ENCODE data around the gene MAP4K1.
"Not testable (repeated sequence)": the region's sequence is repeated elsewhere in the genome, so short reads cannot be mapped to it uniquely, and the experiment has no call there.

The MAP4K1 gene

DNA sequence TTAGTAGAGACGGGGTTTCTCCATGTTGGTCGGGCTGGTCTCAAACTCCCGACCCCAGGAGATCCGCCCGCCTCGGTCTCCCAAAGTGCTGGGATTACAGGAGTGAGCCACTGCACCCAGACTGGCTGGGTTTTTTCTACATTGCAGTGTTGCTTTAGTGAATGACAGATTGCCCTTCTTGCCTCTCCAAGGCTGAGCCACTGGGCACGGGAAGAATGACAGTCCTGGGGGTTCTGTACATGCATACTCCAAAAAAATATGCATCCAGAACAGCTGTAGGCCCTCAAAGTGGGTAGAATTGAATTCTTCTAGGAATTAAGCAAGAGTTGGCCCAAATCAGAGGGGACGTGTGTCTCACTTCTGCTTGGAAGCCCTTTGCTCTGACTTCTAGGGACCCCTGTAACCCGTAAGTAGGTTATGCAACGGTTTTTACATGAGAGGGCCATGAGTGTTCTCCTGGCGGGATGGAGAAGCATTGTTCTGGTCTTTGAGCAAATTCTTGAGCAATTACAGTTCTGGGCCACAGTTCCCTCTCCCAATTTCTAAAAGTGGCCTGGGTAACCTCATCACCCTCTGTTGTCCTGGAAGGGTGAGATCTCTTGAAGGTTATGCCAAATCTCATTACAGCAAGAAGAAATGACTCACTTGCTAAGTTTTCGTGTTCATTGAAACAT is 33.3 kb upstream of the MAP4K1 start:
- FAIRE-seq = no peak

DNA sequence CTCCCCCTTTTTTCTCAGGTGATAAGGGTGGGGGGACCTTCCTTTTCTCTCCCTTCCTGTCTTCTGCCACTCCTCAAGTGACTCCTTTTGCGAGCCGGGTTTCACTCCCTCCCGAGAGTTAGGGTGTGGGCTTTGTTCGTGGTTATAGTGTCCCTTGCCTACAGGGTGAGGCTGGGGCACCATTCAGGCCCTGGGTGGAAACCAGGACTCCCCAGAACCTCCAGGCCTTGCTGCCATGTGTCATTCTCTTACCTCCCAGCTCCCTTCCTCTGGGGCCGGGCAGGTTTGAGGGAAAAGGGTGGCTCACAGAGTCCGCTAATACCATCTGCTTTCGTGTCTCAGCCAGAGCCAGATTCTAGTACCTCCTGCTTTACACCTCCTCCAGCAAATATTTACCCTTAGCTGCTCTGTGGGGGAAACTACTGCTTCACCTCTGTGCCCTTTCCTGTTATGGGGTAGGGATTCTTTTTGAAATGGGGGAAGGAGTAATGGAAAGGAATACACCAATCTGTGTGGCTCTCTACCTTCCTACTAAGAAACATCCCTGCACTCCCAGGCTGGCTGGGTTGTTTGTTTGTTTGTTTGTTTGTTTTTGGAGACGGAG is 32.5 kb upstream of the MAP4K1 start:
- FAIRE-seq = no peak

DNA sequence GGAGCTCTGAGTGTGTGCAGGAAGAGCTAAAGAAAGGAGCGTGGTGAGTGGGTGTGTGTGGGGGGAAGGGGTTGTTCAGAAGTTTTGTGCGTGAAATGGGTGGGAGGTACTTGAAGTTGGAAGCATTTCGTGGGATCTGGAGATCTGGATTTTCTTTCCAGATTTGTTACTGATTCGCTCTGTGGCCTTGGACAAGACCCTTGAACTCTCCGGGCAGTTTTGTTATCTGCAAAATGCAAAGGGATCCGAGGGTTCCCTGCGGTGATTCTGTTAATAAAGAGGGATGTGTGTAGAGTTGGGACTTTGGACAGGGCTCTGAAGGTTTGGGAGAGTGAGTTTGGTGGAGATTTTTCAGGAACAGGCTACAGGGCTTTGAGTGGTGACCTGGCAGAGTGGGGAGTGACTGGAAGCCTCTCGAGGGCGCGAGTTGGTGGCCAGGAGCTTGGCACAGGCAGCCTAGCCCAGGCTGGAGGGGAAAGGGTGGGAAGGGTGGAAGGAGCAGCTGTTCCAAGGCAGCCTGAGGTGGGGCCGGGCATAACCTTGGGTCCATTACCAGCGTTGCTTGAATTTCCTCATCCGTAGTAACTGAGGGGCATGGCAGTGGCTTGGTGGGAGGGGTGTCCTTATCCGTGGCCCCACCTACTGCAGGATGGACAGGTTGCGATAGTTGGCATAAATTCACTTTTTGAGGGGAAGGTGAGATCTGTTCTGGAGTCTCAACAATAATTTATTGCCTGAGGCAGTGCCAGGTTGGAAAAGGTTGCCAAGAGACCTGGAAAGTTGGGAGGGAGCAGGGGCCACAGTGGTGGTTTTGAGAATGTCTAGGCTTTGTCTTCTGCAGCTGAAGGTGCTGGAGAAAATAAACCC is 31.8 kb upstream of the MAP4K1 start:
- FAIRE-seq = no peak

DNA sequence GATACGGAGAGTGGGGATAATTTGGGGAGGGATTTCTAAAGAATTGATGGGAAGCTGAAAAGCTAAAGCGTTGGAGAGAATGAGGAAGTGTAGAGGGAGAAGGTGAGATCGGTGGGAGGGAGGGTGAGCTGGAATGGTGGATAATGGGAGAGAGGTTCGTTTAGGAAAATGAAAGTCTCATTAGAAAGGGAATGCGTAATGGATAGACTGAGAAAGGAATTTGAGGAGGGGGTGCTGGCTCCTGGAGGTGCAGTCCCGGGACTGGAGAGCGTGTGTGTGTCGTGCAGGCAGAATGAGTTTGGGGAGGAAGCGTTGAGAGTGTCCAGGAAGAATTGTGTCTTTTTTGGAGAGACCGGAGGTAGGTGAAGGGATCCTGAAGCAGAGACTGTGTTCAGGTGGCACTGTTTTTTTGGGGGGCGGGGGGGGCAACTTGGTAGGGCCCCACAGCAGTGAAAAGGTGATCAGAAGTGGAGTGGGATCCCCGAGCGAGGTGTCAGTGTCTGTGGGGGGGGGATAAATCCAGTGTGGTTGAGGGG is 31.1 kb upstream of the MAP4K1 start:
- FAIRE-seq = no peak

DNA sequence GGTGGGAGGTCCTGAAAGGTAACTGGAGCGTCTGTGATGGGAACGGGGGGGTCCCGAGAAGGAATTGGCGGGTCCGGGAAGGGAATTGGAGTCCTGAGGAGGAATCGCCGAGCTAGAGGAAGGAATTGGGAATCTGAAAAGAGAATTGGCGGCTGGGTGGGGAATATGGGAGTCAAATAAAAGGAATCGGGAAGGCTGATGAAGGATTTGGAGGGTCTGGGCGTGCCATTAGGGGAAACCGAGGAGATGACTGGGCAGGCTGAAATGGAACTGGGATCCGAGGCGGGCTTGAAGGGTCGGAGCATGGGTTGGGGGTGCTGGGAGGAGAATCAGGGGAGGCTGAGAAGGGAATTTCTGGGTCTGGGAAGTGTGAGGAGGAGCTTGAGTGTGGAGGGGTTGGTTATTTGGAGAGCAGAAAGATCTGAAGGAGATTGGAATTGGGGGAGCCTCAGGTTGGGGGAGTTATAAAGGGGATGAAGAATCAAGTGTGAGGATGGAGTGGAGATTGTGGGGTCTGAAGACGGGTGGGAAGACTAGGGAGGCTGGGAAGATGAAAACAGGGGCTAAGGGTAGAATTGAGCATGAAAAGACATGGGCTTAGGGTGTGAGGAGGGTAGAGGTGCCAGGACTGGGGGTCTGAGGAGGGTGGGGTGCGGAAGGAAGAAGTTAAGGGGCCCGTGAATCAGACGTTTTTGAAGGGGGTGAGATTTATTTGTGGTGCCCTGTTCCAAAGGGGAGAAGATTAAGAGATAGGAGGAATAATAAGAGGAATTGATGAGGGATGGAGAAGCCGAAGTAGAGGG is 30.4 kb upstream of the MAP4K1 start:
- FAIRE-seq = no peak

DNA sequence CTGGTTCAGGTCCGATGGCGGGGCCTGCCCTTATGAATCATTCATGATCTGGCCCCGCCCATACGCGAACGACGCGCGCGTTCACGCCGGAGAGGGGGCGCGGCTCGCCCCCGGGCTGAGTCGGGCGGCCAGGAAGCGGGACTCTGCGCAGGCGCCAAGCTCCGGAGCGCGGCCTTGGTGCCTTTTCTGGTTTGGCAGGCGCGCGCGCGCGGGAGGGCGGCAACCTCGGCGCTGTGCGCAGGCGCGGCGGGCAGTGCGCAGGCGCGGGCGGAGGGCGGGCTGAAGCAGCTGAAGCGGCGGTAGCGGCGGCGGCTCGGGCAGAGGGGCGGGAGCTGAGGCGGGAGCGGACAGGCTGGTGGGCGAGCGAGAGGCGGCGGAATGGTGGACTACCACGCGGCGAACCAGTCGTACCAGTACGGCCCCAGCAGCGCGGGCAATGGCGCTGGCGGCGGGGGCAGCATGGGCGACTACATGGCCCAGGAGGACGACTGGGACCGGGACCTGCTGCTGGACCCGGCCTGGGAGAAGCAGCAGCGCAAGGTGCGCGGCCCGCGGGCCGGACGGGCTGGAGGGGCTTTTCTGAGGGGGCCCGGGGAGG is 29.7 kb upstream of the MAP4K1 start, which contains the start of gene ACTN4:
Gene ACTN4, plus strand, starts transcription at position 282 of the 598 bp plus-strand sequence. Its CDS starts 97 bp downstream, at position 379.
- peak; percentile 87 for FAIRE-seq

DNA sequence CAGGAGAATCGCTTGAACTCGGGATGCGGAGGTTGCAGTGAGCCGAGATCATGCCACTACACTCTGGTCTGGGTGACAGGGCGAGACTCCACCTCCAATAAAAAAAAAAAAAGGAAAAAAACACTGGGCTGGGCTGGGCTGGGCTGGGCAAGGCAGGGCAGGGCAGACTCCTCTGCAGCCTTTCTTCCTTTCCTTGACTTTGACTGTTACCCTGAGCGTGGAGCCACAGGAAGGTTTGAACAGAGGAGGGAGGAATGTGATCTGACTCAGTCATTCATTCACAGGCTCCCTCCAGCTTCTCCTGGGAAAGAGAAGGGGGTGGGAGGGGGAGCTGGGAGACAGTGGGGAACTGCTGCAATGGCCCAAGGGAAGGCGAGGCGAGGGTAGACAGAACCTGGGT is 27.0 kb upstream of the MAP4K1 start:
- FAIRE-seq = no peak

DNA sequence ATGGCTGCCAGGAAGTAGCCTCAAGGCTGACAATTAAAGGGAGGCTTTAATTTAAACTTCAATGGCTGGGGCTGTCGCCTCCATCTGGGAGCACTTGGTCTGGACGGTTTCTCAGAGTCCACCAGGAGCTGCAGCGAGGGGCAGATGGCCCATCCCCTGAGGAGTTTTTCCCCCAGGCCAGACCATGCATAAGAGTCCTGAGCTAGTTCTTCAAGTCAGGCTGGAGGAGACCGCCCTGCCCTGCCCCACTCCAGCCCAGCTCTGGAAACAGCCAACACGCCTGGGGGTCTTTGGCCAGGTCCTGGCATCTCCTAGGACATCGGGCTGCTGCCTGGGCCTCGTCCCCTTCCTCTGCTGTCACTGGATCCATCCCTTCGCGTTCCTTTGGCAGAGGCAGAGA is 24.4 kb upstream of the MAP4K1 start:
- FAIRE-seq = no peak

DNA sequence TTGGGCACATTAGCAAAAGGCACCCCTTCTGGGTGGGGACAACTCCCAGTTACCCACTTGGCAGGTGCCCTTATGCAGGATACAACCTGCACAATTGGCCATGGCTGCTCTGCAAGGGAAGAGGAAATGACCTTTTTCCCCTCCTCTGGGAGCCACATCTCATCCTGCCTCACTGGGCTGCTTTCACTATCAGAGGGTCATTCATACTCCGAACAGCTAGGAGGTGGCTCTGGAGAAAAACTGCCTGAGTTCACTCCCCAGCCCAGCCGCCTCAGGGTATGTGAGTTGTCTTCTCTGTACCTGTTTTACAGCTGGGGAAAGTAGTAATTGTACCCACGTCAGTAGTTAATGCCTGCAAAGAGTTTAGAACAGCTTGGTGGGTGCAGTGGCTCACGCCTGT is 22.6 kb upstream of the MAP4K1 start:
- no peak for FAIRE-seq

DNA sequence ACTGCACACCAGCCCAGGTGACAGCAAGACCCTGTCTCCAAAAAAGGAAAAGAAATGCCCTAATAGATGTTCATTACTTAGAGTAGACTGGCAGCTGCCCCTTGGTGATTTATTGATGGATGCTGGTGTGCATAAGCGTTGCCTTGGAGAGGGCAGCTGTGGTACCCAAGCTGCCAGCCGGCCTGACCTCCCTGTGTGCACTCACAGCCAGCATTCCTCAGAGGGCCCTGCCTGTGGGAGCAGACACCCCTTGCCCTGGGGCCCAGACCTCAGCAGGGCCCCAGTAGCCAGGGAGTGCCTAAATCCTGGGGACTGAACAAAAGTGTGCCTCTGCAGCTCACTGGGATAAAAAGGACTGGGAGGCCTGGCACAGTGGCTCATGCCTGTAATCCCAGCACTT is 21.9 kb upstream of the MAP4K1 start:
- no peak for FAIRE-seq

DNA sequence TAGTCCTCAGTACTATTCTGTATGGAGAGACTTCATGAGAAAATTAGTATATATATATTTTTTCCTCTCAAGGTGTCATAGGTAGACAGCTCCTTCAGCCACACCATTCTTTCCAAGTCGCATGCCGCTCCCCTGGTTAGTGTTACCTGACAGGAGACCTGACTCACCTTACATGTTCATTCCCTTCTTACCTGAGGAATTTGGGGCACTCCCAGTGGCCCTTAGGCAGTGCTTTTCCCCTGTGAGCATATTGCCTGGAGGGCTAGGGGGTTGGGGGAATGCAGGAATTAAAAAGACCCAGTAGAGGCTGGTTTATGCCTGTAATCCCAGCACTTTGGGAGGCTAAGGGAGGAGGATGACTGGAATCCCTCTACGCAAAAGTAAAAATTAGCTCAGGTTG is 20.7 kb upstream of the MAP4K1 start:
- no peak for FAIRE-seq

DNA sequence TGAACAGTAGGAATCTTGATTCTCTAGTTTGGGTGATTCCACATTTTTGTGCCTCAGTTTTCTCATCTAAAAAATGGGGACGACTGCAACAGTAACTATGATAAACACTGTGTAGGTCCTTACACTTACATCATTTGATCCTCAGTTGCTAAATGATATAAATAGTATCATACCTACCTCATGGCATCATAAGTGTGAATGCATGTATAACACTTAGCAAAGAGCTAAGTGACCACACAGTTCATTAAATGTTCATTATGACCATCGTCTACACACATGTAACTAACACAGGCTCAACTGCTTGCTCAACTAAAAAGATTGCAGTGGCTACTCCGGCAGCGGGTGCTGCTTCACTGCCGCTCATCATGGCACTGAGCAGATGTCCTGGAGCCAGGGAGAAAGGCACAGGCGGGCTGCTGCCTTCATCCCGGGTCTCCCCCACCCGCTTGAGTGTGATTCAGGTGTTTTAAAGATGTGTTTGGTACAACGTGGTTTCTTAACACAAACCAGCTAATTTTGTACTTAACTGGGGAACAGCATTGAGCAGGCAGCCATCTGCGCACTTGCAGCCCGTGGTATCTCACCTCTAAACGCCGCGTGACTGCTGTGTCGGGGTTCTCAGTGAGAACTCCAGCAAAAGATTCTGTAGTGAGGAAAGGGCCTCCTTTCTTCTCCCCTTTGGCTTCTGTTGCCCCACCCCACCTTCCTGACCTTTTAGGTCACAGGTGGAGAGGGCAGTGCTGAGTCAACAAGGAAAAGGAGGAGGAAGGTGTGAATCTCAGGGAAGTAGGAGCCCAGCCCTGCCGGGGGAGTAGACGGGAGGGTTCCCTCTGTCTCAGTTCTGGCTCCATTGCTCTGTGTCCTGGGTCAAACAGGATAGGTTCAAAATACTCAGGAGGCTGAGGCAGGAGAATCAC is 18.0 kb upstream of the MAP4K1 start:
- FAIRE-seq = no peak

DNA sequence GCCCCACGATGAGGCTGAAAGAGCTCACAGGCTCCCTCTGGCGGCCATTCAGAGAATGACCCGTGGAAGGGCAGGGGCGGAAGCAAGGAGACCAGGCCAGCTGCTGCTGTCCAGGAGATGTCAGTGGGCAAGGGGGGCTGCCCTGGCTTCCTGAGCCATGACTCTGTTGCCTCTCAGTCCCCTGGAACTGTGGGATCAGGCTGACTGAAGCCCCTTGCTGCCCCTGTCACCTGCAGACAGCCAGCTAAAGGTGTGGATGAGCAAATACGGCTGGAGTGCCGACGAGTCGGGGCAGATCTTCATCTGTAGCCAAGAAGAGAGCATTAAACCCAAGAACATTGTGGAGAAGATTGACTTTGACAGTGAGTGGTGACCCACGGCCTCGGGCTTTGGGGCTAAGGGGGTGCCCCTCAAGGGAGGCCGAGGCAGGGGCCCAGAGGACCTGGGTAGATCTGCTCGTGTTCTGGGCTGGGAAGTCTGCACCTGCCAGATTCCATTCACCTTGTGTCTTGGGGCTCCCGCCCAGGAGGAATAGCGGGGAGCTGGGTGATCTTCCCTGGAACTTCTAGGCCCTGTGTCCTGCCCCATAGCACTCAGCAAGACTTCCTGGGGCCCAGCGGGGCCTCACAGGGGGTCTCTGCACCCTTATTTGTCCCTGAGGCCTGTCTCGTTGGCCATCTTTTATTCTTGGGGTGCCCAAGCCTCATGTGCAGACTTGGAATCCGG is 17.2 kb upstream of the MAP4K1 start:
- no peak for FAIRE-seq

DNA sequence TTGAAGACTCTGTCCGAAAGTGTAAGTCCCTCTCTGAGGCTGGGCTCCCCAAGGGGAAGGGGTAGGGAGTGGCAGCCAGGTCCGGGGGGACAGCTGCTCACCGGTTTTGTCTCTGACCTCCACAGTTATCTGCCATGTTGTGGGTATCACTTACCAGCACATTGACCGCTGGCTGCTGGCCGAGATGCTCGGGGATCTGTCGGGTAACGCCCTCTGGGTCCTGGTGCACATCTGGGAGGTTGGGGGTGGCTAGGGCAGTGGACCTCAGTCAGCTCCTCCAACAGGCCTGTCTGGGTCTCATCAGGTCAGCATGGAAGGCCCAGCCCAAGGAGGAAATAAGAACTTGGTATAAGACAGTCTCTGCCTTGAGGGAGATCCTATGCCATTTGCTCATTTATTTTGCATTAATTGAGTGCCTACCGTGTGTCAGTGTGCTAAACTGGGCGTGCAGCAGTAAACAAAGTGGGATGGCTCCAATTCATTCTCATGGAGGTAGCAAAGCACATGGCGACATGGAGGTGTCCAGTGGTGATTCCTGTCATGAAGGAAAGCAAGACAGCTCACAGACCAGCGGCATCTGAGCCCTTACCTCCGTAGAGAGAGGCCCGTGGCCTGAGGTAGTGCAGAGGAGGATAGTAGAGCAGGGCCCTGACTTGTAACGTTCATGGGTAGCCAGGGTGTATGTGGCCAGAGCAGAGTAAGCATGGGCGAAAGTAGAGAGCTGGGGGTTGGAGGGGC is 14.9 kb upstream of the MAP4K1 start:
- FAIRE-seq = no peak

DNA sequence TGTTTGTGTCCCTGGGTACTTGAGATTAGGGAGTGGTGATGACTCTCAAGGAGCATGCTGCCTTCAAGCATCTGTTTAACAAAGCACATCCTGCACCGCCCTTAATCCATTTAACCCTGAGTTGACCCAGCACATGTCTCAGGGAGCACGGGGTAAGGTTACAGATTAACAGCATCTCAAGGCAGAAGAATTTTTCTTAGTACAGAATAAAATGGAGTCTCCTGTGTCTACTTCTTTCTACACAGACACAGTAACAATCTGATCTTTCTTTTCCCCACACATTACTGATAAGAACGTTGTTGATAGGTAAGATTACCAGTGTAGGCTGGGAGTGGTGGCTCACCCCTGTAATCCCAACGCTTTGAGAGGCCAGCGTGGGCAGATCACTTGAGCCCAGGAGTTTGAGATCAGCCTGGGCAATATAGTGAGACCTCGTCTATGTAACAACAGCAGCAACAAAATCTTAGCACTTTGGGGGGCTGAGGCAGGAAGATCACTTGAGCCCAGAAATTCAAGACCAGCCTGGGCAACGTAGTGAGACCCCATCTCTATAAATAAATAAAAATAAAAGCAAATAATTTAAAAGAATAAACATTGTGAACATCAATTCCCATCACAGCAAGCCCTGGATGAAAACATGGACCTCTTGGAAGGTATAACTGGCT is 14.2 kb upstream of the MAP4K1 start:
- not testable (repeated sequence) for FAIRE-seq

DNA sequence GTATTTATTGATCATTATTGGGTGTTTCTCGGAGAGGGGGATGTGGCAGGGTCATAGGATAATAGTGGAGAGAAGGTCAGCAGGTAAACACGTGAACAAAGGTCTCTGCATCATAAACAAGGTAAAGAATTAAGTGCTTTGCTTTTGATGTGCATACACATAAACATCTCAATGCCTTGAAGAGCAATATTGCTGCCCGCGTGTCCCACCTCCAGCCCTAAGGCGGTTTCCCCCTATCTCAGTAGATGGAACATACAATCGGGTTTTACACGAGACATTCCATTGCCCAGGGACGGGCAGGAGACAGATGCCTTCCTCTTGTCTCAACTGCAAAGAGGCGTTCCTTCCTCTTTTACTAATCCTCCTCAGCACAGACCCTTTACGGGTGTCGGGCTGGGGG is 13.5 kb upstream of the MAP4K1 start:
- not testable (repeated sequence) for FAIRE-seq

DNA sequence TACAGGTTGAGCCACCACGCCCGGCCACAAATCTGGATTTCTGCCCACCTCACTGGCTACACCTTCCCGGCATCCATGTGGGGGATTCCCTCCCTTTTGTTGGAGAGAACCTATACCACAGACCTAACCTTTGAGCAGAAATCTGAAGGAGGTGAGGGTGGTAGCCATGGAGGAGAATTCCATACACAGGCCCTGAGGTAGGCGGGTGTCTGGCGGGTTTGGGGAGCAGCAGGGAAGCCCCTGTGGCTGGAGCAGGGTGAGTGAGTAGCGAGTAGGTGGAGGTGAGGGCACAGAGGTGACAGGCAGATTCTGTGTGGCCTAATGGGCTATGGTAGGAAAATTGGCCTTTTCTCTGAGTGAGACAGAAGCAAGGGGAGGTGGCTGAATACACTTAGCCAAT is 11.8 kb upstream of the MAP4K1 start:
- no peak for FAIRE-seq

DNA sequence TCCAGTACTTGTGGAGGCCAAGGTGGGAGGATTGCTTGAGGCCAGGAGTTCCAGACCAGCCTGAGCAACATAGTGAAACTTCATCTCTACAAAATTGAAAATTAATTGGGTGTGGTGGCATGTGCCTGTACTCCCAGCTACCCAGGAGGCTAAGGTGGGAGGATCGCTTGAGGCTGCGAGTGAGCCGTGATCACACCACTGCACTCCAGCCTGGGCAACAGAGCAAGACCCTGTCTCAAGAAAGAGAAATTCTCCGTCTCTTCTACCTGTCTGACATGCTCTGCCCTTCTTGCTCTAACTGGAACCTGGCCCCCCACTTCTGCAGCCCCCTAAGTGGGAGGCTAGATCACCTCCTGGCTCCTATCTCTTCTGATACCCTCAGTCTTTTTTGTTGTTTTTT is 8.6 kb upstream of the MAP4K1 start:
- FAIRE-seq = no peak

DNA sequence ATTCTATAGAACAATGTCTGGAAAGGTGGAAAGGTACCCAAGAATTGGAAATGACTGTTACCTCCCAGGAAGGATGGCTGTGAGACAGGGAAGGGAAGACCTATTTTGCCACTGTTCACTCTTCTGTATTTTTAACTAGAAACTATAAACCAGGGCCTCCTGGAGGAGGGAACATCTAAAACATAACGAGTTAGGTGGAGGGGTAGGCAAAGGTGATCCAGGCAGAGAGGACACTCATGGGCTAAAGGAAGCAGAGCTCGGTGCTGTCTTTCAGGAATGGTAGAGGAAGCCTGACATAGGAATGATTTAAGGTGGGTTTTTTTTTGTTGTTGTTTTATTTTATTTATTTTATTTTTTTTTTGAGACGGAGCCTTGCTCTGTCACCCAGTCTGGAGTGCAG is 7.1 kb upstream of the MAP4K1 start:
- FAIRE-seq = no peak

Data from G401.6 (cell line).